Sciatic nerve (tissue), 2 donors: Measurements from ENCODE around the gene KLHL12. TPM values are rescaled to one million over a fixed set of nuclear protein-coding genes. Genes with fewer than 3 reads are reported as not detected.

ENCODE experiments used
- ATAC-seq: fragments of 200-7000 bp; cut with Tn5 transposase; one replicate; pipeline ENCODE4 v1.9.1; 2020; ENCODE audit warnings: mild to moderate bottlenecking, moderate library complexity
- DNase-seq: peaks from one replicate; pipeline ENCODE4 v3.0.0-alpha.2; 2020; ENCODE audit warnings: low spot score
- intact Hi-C: fragments of 100-400 bp; cut with DNase I; formaldehyde crosslinking; loops from one replicate; pipeline ENCODE4 v1.14.2; 2022
- total RNA-seq: library from RNA; stranded (reverse); fragmentation: NEBNext Ultra II Directional; extraction: Animal tissue kit (Norgen Biotek cat#: 25700); gene quantifications from one replicate; pipeline ENCODE4 v1.2.1, GENCODE V29; 2021
- donor health status: DM: no; HTN: no; CAD: no.
- donor health status: DM: no; HTN: no; CAD: no.

KLHL12 gene
- total RNA-seq, 1 donor from 2014 or later: 22.7 TPM

DNA sequence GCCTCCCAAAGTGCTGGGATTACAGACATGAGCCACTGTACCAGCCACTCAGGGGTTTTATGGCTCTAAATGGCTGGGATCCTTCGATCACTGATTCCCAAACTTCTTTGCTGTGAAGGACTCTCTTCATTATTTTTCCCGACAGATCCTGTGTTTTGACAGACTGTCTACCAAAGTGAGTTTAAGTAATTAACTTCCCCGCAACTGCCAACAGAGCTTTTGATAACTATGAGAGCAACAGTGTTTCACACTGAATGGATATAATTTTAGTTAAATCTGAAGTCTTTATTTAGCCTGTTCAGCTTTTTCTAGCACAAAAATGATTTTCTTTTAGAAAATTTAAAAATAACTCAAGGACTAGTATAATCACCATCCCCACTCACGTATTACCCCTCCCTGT is 25.5 kb downstream of the KLHL12 start:
- no peak for ATAC-seq

DNA sequence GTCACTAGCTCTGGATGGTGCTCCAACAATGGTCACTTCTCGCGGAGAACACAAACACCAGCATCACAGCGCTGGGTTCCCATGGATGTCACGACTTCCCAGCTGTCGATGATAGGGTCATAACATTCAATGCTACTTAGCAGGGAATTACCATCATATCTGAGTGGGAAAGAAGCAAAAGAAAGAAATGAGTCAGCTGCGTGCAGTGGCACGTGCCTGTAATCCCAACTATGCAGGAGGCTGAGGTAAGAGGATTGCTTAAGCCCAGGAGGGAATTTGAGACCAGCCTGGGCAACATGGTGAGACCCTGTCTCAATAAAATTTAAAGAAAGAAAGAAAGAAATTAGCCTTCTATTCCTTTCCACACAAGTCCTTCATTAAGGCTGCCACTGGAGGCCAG is 34.5 kb downstream of the KLHL12 start:
- DNase-seq: no peak
- no peak for ATAC-seq
- intact Hi-C loops: no loop called here

More for the DNA sequence above, 25.5 kb downstream of the KLHL12 start:
- DNase-seq: no peak
- intact Hi-C loops: no loop called here

DNA sequence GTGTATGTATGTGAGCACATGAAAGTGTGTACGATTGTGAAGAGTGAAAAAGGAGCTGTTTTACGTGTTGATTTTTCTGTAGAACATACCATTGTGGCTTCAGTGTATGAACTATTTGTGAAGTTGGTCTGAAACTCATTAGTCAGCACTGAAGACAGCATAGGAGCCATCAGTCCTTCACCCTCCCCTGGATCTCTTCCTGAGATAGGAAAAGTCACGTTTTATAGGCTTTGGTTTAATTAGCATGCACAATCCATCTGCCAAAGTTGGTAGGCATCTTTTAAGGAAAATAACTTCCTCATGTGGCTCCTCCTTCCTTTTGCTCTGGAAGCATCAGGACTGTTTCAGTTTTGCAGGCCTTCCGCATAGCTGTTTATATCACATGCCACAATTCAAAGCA is 36.6 kb downstream of the KLHL12 start:
- intact Hi-C loops: no loop called here
- DNase-seq (no peak), ATAC-seq (no peak)

DNA sequence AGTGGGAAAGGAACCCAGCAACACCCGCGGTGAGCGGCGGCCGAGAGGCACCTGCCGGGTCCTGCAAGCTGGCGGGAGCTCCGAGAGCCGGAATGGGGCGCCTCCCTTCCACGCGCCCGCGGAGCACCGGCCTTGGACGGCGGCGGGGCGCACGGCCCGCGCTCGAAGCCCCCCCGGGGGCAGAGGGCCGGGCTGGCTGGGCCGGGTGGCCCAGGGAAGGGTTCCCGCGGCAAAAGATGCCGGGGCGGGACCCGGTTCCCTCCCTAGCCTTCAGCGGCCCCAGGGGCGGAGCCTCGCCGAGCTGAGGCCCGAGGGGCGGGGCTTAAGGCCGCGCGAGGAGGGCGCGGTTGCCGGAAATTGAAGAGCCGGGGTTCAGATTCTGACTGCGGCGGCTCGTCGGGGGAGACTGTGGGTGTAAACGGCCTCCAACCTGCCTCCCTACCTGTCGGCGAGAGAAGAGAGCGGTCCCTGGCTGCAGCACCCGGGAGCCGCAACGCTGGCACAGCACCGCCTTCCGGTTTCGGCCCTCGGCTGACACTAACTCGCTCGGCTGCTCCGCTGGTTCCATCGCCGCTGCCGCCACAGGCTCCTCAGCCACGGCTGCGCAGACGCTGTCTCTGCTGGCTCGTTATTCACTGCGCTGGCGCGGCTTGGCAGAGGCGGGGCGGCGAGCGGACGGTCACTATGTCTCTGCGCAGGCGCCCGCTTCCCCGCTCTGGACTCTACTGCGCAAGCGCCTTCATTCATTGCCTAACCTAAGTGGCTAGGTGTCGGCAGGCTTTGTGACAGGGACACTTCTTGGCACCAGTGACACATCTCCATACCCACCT is 38.3 kb downstream of the KLHL12 start, which contains the start of gene RABIF:
Gene RABIF (minus strand): TSS at position 619 of the 830 bp plus-strand sequence. CDS start 51 bp downstream, at position 568.
- peak; percentile 97 for DNase-seq
- intact Hi-C loops: no loop called here
- ATAC-seq: peak; percentile 100

DNA sequence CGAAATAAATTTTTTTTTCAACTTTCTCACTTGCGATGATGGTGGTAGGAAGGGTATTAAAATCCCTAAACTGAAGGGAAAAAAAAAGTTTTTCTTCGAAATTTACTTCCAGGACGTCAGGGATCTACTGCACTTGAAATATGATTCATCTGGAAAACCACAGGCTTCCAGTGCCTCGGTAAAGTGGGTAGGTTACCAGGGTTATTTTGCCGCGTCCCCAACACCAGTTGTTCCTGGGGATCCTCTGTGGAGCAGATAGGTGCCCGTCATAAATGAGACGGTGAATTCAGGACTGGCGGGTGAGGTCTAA is 38.9 kb downstream of the KLHL12 start:
- ATAC-seq: no peak
- intact Hi-C loops: no loop called here
- no peak for DNase-seq

GRCh38 chr1:202880961-202881460 is 46.0 kb downstream of the KLHL12 start:
- intact Hi-C loops: no loop called here
- ATAC-seq: no peak
- DNase-seq: no peak

GRCh38 chr1:202880062-202880461 is 47.0 kb downstream of the KLHL12 start:
- intact Hi-C loops: no loop called here
- DNase-seq (no peak), ATAC-seq (no peak)

GRCh38 chr1:202879128-202879527 is 47.9 kb downstream of the KLHL12 start:
- intact Hi-C loops: no loop called here
- ATAC-seq: no peak
- no peak for DNase-seq

DNA sequence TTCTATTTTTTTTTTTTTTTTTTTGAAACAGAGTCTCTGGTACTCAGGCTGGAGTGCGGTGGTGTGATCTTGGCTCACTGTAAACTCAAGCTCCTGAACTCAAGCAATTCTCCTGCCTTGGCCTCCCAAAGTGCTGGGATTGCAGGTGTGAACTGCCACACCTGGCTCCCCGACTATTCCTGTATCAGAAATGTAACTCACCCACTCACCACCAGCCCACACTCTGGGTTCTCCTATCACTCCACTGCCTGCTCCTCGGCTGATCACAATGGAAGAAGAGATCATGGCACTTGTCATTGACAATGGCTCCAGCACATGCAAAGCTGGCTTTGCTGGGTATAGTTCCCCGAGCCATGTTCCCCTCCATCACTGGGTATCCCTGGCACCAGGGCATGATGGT is 54.0 kb downstream of the KLHL12 start:
- intact Hi-C loops: no loop called here
- no peak for DNase-seq
- ATAC-seq: no peak

DNA sequence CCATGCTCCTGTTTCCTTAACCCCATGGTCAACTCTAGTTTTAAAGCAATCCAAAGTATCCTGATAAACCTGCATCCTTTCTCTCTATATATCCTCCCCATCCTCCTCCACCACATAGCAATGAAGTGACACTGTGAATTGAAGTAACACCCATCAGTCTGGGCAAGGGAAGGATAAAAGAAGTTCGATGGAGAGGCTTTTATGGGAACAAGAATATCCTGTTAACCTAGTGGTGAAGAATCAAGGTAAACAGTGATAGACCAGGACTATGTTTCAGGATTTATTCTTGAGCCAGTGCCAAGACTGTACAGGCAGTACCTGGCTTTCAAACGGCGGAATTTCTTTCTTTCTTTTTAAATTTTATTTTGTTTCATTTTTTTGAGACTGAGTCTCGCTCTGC is 55.7 kb downstream of the KLHL12 start:
- intact Hi-C loops: no loop called here
- ATAC-seq (no peak), DNase-seq (no peak)

DNA sequence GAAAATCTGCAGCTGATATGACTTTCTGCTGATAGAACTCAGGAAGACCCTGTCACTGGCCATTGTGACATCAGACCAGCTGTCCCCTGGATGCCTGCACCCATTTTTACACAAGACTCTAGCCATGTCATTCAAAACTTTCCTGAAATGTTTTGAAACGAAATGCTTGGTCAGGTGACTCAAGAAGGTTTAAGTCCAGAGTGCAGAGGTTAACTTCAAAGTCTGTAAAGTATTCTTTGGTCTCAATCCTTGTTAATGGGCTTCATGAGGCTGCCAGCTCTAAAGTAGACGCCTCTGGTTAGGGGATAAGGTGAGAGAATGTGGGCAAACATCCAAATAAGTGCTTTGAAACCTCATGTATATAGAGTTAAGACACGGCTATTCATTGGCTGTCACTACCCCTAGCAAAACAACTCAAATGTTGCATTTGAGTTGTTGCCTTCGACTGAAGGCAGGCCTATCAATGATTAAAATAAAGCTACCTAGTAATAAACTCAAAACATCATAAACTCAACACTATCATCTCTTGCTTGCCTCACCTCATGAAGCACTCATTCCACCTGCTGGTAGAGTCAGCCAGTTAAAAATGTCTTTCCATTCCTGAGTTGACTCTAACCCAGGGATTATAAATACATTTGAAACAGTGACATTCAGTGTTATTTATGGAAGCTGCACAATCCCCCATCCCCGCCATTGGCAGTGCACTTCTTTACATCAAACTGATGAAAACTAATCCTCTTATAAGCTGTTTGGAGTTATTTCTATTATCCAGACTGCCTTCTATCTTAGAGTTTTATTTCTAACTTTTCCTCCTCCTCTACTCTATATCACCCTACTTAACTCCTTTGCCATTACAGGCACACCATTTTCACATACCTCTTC is 64.1 kb downstream of the KLHL12 start:
- DNase-seq (no peak), ATAC-seq (no peak)
- intact Hi-C loops: no loop called here

DNA sequence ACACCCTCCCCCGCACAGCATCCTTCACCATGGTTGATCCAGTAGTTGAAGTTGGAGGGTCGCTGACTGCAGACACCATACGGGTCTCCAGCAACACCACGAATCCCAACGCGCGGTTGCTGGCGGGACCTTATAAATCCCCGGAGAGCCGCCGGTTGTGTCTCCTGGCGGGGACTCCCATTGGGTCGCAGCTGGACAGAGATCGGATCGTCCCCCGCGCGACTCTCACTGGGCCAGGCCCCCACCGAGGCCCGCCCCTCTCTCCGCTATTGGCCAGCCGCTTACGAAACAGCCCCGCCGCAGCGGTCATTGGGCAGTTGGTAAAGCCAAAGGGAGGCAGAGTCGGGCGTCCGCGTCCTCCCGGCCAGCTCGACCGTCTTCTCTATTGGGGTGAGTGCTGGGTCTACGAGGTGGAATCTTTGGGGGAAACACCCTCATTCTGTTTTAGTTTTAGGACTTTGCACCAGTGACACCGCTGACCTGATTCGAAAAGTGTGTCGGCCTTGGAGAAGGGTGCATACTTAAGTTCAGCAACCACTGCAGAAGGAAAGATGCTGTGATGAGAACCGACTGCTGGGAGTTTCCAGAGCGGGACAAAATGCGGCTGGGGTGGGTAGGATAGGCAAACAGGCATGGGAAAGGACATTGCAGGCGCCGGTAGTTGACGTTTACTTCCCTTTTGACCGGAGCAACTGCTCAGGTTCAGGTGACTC is 65.5 kb downstream of the KLHL12 start:
- peak; percentile 93 for DNase-seq
- peak; percentile 97 for ATAC-seq
- intact Hi-C loops: no loop called here

GRCh38 chr1:202860744-202861419 is 66.2 kb downstream of the KLHL12 start:
- DNase-seq (no peak), ATAC-seq (peak; percentile 34)
- intact Hi-C loops: no loop called here

- peak; percentile 72 for DNase-seq
- intact Hi-C loops: no loop called here
- peak; percentile 5 for ATAC-seq
Observed at GRCh38 chr1:202858789-202859414, 68.1 kb downstream of the KLHL12 start.

GRCh38 chr1:202858331-202858730 is 68.7 kb downstream of the KLHL12 start:
- intact Hi-C loops: no loop called here
- peak; percentile 83 for ATAC-seq
- DNase-seq: peak; percentile 77

DNA sequence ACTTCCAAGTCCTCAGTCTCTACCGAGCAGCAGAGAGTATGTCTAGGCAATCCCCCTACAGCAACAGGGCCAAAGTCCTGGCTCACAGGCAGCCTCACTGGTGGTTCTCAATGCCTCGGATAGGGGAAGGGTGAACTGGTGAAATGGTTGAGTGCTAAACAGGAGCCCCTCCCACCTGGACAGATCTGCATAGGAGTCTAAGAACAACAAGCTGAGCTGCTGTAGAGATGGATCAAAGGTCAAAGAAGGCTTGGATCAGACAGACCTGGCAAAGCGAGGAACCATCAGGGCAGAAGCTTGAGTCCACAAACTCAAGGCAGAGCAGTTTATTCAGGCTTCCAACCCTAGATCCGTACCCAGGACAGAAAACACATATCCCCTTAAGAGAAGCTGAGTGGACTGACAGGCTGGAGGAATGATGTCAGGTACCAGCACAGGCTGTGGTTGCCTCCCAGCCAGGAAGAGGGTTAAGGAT is 69.9 kb downstream of the KLHL12 start:
- ATAC-seq (no peak), DNase-seq (no peak)
- intact Hi-C loops: no loop called here

- ATAC-seq: no peak
- intact Hi-C loops: no loop called here
- no peak for DNase-seq
Observed at GRCh38 chr1:202856014-202856413, 71.0 kb downstream of the KLHL12 start.

DNA sequence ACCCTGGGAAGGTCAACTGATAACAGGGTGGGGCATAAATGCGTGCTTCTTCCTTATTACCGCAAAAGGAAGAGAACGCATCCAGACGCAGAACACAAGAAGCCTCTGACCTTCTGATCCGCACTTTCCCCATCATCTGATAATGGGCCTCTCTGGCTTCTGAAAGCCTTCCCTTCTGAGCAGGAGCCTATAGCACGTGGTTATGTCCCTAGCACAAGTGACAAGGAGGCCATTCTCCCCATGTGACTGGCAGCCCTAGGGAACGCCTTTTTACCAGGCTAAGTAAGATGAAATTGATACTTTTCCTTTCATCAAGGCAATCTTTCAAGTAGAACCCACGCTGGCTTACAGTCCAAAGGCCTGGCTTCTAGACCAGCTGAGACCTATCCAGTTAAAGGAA is 72.2 kb downstream of the KLHL12 start:
- ATAC-seq: no peak
- intact Hi-C loops: no loop called here
- no peak for DNase-seq
